ENCODE measurements around the gene NFATC1.

The NFATC1 gene

DNA sequence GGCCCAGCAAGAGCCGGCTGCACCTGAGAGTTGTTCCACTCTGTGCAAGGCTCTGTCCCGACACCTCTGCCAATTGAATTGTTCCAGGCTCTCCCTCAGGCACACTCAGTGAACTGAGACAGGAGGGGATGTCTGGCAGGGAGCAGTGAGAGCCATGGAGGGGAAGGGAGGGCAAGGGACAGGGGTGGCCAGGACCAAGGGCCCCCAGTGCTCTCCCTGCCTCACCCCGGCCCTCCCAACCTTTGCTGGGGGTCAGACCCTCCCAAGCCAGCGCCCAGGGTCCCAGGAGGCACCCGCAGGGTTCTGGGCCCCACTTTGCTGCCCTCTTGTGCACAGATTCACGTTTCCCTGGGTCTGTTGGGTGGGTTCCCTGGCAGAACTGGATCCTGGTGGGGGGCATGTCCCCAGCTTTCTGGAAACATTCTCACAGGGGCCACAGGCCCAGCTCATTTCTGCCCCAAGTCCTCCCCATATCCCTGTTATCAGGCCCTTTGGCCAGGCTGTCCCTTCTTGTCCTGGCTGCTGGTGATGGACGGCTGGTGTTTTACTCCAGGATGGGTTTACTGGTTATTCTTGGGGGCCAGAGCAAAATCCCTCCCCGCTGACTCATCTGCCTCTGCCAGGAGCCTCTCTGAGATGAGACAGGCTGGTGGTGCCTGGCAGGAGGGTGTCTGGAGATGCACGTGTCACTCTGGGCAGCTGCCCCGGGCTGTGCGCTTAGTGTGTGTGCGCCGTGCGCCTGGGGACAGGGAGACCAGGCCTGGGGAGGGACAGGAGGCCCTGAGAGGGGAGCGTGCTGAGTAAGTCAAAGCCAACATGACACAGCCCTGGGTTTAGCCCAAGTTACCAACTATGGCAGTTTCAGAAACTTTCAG is 147.4 kb downstream of the NFATC1 start:
- no peak for DNase-seq (ENCODE audit: low read depth)
- in situ Hi-C loops (cut with HindIII; ENCODE audit: low sequenced_read_pairs) = no loop called here
- H3K4me3 ChIP-seq (ENCODE audit: low read depth, low read length) = no peak overlapping the region
- TF ChIP-seq, protein P1, sequence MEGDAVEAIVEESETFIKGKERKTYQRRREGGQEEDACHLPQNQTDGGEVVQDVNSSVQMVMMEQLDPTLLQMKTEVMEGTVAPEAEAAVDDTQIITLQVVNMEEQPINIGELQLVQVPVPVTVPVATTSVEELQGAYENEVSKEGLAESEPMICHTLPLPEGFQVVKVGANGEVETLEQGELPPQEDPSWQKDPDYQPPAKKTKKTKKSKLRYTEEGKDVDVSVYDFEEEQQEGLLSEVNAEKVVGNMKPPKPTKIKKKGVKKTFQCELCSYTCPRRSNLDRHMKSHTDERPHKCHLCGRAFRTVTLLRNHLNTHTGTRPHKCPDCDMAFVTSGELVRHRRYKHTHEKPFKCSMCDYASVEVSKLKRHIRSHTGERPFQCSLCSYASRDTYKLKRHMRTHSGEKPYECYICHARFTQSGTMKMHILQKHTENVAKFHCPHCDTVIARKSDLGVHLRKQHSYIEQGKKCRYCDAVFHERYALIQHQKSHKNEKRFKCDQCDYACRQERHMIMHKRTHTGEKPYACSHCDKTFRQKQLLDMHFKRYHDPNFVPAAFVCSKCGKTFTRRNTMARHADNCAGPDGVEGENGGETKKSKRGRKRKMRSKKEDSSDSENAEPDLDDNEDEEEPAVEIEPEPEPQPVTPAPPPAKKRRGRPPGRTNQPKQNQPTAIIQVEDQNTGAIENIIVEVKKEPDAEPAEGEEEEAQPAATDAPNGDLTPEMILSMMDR (IDR thresholded peaks at IDR 0.05; ENCODE audit: low read depth, low read length, missing control alignments) = no peak

DNA sequence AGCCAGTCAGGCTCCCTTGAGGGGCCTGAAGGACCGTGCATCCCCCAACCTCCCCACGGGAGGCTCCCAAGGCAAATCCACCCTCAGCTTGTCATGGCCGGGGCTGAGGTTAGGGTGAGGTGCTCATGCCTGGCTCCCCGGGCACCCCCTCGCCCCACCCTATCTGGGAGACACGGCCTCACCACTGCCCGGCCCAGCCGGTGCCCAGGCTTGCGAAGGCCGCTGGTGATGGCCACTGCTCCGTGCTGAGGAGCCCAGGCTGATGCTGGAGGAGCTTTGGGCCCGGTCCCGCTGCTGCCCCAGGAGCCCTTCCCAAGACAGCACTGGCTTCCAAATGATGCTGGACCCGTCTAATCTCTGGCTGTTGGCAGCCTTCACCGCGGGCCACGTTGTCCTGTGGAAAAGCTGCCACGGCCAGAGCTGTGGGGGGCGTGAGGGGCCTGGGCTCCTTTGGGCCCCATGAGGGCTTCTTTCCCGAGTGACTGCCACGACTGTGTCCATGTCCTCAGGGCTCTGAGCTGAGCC is 148.2 kb downstream of the NFATC1 start:
- TF ChIP-seq, protein P1 (IDR thresholded peaks at IDR 0.05; ENCODE audit: low read depth, low read length, missing control alignments) = no peak
- no peak overlapping the region for H3K4me3 ChIP-seq (ENCODE audit: low read depth, low read length)
- DNase-seq (ENCODE audit: low read depth) = no peak
- in situ Hi-C loops (cut with HindIII; ENCODE audit: low sequenced_read_pairs) = no loop called here

GRCh38 chr18:79544386-79544963 is 148.7 kb downstream of the NFATC1 start:
- TF ChIP-seq, protein P1 (IDR thresholded peaks at IDR 0.05; ENCODE audit: low read depth, low read length, missing control alignments) = no peak
- H3K4me3 ChIP-seq (ENCODE audit: low read depth, low read length) = no peak overlapping the region
- in situ Hi-C loops (cut with HindIII; ENCODE audit: low sequenced_read_pairs) = no loop called here
- no peak for DNase-seq (ENCODE audit: low read depth)

DNA sequence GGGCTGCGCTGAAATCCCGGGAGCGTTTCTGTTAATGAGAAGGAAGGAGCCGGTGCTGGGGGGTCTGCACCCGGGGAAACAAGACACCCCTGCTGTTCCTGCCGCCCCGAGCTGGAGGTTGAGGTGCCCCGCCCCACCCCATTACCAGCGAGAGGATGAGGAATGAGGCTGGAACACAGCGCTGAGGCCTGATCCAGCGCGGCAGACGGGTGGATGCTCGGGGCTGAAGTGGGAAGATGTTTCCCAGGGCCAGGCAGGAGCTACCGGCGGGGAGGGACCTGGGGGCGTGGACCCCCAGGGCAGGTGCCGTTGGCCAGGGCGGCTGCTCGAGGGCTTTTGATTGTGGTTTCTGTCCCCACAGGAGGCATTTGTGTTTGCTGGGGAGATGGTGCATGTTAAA is 149.5 kb downstream of the NFATC1 start:
- in situ Hi-C loops (cut with HindIII; ENCODE audit: low sequenced_read_pairs) = no loop called here

DNA sequence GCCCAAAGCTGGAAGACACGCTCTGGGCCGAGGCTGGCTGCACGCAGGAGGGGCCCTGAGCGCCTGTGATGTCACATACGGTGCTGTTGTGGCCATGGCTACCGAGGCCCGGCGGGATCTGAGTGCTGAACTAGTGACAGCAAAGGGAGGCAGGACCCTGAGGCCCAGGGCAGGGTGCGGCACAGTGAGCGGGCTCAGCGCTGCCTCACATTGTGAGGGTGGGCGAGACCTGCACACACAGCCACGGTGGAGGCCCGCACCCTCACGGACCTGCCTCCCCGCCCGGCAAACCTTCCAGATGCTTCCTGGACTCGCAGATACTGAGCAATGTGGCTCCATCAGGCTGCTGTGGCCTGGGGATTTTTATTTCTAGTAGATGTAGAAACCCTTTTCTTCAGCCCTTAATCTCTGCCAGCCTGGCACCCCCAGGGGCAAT is 150.0 kb downstream of the NFATC1 start:
- H3K4me3 ChIP-seq (ENCODE audit: low read depth, low read length) = no peak overlapping the region
- no peak for DNase-seq (ENCODE audit: low read depth)
- TF ChIP-seq, protein P1 (IDR thresholded peaks at IDR 0.05; ENCODE audit: low read depth, low read length, missing control alignments) = no peak
- in situ Hi-C loops (cut with HindIII; ENCODE audit: low sequenced_read_pairs) = no loop called here

More for the DNA sequence above, 149.5 kb downstream of the NFATC1 start:
- H3K4me3 ChIP-seq (ENCODE audit: low read depth, low read length) = no peak overlapping the region
- TF ChIP-seq, protein P1 (IDR thresholded peaks at IDR 0.05; ENCODE audit: low read depth, low read length, missing control alignments) = no peak
- DNase-seq (ENCODE audit: low read depth) = no peak

- no peak for DNase-seq (ENCODE audit: low read depth)
- TF ChIP-seq, protein P1 (IDR thresholded peaks at IDR 0.05; ENCODE audit: low read depth, low read length, missing control alignments) = no peak
- no peak overlapping the region for H3K4me3 ChIP-seq (ENCODE audit: low read depth, low read length)
- in situ Hi-C loops (cut with HindIII; ENCODE audit: low sequenced_read_pairs) = no loop called here
Measured at GRCh38 chr18:79546781-79547272, 151.1 kb downstream of the NFATC1 start.

Data from astrocyte of the cerebellum (primary cell).